CD4-positive, alpha-beta T cell treated with Interleukin-10 for 1 hour (primary cell): ENCODE results near the gene PEDS1.
"Not testable (repeated sequence)": the region's sequence is repeated elsewhere in the genome, so short reads cannot be mapped to it uniquely, and the experiment has no call there.

Experiments used
- DNase-seq: peaks from one replicate; pipeline ENCODE4 v3.0.0-alpha.2; 2020

Gene PEDS1

DNA sequence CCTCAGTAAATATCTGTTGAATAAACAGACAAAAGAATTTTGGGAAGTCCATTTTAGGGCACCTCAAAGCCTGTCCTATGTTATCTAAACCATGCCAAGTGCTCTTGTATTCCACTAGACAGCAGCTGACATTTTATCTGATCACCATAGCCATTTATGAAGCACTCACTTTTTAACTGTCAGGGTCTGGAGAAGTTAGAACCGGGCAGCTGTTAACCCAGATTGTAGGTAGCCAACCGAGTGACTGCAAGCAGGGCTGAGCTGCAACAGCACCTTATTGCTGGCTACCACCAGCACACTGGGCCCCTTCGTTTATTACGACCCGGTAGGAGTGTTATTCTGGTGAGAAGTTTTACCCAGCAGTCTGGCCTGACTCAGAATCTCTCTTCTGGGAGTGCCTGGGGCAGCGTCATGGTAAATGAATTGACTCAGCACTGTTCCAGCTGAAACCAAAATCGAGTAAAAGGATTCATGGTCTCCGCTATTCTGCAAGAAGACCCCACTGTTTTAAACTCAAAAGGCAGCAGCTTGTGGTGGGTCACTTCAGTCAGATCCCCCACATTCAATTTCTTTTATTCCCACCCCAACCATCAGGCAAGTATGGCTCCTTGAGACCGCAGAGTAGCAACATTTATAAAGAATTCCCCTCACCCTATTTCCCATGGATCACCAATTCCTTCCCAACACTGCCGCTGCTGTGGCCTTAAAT is 42.2 kb downstream of the PEDS1 start:
- DNase-seq: peak; percentile 17

DNA sequence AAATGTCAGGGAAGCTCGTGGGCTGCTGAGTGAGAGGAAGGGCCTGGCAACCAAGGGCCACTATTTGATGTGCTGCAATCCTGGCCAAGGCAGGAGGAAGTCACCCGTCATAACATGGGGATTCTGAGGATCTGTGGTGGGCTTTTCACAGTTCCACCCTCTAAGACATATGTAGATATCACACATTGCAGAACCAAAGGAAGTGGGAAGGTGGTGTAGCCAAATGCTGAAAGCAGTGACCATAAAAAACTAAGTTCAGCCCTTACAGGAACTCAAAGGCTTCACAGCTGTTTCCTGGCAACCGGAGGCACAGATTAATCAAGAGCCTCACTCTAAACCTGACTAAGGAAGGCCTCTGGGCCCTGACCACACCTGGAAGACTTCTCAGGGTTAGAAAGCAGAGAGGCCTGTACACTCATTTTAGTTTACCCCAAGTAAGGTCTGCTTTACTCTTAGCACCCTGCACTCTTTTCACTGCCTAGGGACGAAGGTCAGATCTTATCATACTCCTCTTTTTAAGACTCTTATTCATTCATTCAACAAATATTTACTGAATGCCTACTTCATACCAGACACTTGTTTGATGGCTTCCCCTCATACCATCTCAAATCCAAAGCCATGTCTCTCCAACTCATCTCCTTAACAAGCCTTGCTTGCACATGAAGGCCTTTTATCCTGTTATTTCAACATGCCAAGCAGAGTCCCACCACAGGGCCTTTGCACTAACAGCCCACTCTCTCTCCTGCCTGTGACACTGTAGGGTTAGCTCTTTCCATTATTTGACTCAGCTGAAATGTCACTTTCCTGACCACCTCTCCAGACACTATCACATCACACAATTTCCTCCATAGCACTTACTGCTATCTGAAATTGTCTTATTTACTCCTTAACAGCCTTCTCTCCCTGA is 43.1 kb downstream of the PEDS1 start:
- peak; percentile 71 for DNase-seq

GRCh38 chr20:50108556-50109235 is 44.8 kb downstream of the PEDS1 start:
- no peak for DNase-seq

DNA sequence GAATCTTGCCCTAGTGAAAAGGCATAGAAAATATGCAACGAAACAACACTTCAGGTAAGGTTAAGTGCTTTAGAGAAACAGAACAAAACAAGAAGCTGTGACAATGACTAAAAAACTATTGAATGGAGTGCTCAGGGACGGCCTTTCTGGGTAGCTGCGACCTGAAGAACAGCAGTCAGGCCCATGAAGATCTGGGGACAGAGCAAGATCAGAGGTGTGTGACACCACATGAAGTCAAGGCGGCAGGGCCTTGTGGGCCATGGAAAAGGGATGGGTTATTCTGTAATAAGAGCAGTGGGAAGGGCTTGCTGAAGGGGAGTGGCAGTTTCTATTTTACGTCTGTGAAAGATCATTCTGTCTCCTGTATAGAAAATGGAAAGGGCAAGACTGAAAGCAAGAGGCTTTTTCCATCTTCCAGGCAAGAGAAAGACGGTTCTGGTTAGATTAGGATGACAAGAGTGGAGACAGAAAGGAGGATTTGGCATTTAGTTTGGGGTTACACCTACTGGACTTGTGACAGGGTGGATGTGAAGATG is 45.7 kb downstream of the PEDS1 start:
- no peak for DNase-seq

- no peak for DNase-seq
Measured at GRCh38 chr20:50107086-50107660, 46.4 kb downstream of the PEDS1 start.

DNA sequence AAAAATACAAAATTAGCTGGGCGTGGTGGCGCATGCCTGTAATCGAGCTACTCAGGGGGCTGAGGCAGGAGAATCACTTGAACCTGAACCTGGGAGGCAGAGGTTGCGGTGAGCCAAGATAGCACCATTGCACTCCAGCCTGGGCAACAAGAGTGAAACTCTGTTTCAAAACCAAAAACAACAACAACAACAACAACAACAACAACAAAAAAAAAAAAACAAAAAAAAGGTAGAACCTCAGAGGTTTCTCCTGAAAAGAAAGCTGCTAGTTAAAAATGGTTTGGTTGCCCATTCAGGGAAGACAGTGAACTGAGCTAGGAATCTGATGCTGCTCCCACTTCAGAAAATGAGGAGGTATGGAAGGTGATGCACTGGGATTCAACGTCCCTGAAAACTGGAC is 46.9 kb downstream of the PEDS1 start:
- DNase-seq: not testable (repeated sequence)
